Measurements from ENCODE around the gene NFKBIE. TPM values are rescaled to one million over a fixed set of nuclear protein-coding genes. Genes with fewer than 3 reads are reported as not detected.

Gene NFKBIE
- polyA plus RNA-seq, 3 donors: 10.6 to 11.7 (median 11.6) TPM

DNA sequence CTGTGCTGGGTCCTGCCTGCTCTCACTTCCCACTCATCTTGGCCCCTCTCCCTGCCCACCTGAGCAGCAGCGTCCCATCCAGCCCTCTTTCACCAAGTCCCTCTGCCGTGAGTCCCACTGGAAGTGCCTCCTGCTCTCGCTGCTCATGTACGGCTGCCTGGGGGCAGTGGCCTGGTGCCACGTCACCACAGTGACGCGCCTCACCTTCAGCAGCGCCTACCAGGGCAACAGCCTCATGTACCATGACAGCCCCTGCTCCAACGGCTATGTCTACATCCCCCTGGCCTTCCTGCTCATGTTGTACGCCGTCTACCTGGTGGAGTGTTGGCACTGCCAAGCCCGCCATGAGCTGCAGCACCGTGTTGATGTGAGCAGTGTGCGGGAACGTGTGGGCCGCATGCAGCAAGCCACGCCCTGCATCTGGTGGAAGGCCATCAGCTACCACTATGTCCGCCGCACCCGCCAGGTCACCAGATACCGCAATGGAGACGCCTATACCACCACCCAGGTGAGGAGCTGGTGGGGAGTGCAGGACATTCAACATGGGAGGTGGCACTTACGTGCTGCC is 7.7 kb upstream of the NFKBIE start:
- DNase-seq (ENCODE audit: low read depth in 3 of 3, low spot score in 2 of 3): no peak

DNA sequence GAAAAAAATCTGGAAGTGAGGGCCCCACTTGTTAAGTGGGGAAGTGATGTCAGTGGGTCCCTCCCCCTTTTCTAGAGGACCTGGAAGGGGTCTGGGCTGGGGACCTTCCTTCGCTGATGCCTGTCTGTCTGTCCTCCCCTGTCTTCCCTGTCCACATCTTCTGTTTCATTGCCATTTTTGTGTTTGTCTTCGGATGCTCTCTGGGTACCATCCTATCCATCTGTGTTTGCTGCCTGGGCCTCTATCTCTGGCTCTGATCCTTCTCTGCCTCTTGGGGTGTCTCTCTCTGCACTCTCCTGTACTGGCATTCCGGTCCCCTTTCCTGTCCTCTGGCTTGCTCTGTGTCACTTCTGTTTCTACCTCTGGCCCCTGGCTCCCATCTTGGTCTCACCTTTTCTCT is 7.2 kb upstream of the NFKBIE start:
- no peak for DNase-seq (ENCODE audit: low read depth in 3 of 3, low spot score in 2 of 3)

DNA sequence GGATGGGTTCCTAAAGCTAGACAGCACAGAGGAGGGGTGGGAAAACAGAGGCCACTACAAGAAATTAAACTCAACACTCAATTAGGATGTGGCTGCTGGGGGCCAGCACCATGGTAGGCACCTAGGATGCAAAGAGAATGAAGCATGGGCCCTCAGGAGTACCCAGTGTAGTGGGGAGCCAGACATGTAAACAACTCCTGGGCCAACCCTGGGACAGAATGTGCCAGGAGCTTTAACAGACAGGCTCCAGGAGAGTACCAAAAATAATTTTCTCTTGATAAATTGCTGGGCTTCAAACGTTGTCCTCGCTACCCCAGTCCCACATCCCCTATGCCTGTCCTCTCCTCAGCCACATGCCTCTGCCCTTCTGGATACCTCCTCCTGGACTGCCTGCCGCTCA is 6.6 kb upstream of the NFKBIE start:
- DNase-seq (ENCODE audit: low read depth in 3 of 3, low spot score in 2 of 3): no peak

DNA sequence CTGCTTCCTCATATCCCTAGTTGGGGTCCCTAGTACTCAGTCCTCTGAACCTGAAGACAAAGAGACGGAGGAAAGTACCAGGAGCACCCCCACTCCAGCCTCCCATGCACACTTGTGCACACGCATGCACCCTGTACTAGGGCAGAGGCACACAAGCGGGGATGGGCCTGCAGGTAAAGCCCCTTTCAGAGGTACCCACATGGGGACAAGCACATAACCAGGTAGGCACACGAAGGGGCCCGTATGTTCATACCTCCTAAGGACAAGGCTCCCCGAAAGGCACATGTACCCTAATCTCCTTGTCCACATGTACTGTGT is 6.0 kb upstream of the NFKBIE start:
- DNase-seq (ENCODE audit: low read depth in 3 of 3, low spot score in 2 of 3): no peak

DNA sequence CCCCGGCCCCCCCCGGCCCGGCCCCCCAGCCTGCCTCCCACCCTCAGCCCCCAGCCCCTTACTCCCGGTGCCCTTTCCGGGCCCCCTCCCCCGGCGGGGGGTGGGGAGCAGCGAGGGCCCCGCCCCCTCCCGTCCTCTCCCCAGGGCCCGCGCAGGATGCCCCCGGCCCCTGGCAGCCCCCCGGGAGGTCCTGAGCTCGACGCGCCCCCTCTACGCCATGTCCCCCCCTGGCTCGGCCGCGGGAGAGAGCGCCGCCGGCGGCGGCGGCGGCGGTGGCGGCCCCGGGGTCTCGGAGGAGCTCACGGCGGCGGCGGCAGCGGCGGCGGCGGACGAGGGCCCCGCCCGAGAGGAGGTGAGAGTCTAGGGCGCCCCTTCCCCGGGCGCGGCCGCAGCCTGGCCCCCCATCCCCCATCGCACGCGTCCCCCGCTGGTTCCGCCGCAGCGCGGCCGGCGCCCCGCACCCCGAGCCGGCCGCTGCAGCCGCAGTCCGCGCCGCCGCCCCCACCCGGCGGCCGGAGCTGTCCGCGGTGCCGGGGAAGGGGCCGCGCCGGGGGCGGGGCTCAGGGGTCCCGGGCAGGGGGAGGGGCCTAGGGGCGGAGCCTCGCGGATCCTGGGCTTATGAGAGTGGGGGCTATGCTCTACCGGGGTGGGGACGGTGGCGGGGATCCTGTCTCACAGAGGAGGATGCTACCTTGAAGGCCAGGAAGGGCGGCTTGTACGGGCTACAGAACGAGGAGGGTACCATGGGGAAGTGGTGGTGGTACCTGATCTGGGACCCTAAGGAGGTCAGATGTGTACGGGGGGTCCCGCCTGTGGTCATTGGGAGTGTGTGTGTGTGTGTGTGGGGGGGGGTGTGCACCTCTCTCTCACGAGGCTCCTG is 5.4 kb upstream of the NFKBIE start:
- no peak for DNase-seq (ENCODE audit: low read depth in 3 of 3, low spot score in 2 of 3)

DNA sequence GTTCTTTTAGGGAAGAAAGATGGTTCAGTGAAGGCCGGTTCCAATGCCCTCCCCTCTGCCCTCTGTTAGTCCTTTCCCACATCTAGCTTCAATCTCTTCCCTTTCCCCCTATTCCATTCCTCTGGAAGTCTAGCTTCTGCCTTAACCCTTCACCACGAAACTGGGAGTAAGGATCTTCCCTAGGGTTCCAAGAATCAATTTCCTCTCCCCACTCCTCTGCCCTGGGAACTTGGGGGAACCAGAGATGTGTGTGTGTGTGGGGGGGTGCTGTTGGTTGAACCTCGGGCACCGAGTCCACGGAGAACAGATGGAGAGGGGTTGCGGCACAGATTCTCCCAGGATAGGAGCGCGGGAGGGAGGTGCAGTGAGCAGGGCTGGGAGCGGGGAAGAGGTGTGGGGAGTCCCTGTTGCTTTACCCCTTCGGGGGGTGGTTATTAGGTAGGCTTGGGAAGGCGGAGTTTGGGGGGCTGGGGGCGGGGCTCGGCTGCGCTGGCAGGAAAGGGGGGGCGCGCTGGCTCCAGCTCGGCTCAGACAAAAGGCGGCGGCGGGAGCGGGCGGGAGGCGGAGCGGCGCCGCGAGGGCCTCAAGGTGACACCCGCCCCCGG is 4.7 kb upstream of the NFKBIE start, which contains the start of gene TMEM151B:
TMEM151B (plus strand) TSS at position 530 of the 605 bp plus-strand sequence. CDS start 293 bp downstream, outside the sequence.
- no peak for DNase-seq (ENCODE audit: low read depth in 3 of 3, low spot score in 2 of 3)

DNA sequence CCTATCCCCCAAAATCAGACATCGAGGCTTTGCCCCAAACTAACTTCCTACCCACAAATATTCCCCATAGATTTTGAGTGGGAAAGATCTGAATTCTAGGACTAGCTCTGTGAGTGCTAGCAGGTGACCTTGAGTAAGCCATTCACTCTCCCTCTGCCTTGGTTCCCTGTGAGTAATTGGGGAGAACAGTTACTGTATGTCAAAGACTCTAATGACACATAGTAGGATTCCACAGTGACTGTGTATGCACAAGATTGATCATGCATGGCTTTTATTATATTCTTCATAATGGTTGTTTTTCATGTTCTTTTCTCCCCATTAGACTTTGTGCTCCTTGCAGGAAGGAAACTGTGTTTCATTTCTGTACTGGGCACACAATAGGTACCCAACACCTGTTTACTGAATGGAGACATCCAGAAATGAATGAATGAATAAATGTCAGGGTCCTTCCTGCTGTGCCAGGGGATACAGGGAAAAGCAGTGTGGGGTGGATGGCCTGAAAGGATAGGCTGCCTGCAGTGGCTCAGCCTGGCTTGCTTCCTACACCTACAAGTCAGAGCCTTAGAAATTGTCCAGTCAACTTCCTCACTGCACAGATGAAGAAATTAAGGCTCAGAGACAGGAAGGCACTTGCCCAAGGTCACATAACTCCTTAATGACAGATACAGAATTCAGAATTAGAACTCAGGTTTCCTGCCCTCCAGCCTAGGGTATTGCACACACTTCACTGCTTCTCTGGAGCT is 4.0 kb upstream of the NFKBIE start:
- DNase-seq (ENCODE audit: low read depth in 3 of 3, low spot score in 2 of 3): no peak

DNA sequence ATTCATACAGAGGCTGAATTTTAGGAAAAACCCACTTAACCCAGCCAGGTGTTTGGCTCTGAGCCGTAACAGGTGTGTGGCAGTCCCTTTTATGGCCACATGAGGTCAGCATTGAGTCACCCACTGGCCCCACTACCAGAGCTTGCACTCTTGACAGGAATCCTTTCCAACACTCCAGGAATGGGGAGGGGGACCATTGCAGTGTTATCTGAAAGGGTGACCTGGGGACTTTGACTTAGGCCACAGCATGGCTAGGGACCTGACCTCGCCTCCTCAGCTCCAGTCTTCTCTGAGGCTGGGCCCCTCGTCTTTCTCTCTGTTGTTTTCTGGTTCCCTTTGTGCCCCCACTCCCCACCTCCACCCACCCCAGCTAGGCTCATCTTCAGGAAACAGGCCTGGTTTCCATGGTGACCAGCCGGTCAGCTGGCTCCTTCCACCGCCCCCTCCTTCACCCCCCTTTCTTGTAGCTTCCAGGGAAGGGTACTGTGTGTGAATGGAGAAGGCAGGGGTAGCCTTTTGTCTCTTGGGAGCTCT is 2.8 kb upstream of the NFKBIE start:
- no peak for DNase-seq (ENCODE audit: low read depth in 3 of 3, low spot score in 2 of 3)

DNA sequence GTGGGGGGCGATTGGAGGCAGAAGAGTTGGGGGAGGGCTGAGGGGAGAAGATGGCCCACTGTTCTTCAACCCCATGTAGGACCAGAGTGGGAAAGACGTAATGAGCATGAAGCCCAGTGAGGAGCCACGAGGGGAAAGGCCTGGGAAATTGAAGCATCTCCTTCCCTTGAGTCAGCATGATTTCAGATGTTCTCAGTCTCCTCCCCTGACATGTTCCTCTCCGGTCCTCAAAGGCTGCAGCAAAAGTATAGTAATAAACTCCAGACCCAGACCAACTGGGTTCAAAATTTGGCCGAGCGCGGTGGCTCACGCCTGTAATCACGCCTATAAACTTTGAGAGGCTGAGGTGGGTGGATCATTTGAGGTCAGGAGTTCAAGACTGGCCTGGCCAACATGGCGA is 1.9 kb upstream of the NFKBIE start:
- no peak for DNase-seq (ENCODE audit: low read depth in 3 of 3, low spot score in 2 of 3)

DNA sequence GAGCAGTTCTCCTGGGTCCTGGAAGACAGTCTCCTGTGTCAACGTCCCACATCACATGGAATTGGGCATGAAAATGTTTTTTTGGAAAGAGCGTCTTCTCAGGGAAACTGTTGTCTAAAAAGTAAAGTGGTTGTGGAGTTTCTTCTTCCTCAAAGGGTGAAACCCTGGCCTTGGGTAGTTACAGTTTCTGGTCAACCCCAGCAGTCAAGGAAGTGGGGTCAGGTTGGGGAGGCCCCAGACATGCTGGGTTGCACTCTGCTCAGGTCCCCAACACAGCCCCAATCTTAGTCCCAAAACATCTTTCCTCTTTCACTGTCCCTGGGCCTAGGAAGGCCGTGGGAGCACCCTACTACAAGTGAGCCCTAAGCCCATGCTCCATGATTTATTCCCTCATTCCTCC is 996 bp upstream of the NFKBIE start:
- no peak for DNase-seq (ENCODE audit: low read depth in 3 of 3, low spot score in 2 of 3)

DNA sequence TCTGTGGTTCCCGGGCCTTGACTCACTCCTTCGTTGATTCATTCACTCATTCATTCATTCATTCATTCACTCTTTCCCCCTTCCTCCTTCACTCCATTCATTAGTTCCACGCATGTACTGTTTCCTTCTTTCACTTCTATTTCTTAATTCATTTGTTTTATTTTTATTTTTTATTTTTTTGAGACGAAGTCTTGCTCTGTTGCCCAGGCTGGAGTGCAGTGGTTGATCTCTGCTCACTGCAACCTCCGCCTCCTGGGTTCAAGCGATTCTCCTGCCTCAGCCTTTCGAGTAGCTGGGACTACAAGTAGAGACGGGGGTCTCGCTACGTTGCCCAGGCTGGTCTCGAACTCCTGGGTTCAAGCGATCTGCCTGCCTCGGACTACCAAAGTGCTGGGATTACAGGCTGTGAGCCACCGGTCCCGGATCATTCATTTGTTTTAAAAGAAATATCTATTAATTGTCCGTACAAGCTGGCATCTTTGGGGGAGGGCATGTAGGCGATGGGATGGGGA is 427 bp upstream of the NFKBIE start:
- no peak for DNase-seq (ENCODE audit: low read depth in 3 of 3, low spot score in 2 of 3)

DNA sequence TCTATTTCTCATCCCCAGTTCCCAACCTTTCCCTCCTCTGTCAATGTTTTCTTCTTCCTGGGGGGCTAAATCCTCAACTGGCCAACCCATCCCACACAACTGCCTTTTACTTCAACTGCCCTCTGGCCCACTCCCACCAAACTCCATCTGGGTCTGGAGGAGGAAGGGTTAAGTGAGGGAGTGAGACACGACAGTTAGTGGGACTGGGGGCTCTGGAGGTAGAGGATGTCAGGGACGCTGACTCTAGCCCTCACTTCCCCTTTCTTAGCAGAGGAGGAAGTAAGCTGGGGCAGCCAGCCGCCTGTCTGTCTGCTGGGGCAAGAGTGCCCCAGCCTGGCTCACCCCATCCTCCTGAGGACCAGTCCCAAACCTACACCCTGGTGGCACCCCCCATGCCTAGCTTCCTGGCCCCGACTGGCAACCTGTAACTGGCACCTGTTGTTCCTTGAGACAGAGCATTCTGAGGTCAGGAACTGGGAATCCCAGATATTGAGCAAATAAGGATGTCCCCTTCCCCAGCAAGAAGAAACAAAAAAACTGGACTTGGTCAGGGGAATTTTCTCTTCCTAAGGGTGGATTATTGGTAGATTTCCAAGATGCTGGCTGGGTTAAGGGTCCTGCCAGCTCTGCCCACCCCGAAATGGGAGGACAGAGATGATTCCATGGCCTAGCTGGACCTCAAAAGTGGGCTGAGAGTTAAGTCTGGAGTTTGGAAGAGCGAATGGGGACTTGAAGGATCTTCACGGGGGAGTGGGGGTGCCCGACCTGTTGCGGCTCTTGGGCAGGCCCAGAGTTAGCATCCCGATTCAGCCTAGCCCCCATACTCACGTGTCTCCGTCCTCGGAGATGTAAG is 971 bp downstream of the NFKBIE start:
- no peak for DNase-seq (ENCODE audit: low read depth in 3 of 3, low spot score in 2 of 3)

DNA sequence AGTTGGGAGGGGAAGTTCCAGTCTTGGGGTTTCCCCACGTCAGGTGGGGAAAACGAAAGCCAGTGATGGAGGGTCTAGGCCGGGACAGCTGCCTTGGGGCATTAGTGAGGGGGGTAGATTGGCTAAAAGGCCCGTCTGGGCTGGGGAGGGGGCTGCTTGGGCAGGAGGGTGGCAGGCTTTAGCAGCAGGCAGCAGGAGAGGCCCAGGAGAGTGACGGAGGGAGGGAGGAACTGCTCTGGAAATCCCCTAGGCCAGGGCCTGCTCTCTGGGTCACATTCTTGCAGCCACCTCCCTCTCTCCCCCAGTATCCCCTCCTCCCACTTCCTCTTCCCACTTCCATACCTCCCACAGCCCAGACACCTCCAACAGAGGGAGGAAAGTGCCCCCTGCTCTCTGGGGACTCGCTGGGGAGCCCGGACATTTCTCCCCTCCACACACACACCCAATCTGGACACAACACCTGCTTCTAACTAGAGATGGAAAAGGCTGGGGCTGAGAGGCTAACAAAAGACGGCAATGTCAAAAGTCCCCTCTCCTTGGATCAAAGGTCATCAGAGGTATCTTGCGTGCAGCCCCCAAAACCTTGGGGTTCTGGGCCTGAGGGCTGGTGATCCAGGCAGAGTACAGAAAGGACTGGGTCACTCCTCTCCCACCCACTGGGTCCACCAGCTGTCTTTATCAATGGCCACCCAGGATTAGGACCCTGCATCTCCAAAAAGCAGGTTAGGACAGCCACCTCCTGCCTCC is 1.8 kb downstream of the NFKBIE start:
- no peak for DNase-seq (ENCODE audit: low read depth in 3 of 3, low spot score in 2 of 3)

DNA sequence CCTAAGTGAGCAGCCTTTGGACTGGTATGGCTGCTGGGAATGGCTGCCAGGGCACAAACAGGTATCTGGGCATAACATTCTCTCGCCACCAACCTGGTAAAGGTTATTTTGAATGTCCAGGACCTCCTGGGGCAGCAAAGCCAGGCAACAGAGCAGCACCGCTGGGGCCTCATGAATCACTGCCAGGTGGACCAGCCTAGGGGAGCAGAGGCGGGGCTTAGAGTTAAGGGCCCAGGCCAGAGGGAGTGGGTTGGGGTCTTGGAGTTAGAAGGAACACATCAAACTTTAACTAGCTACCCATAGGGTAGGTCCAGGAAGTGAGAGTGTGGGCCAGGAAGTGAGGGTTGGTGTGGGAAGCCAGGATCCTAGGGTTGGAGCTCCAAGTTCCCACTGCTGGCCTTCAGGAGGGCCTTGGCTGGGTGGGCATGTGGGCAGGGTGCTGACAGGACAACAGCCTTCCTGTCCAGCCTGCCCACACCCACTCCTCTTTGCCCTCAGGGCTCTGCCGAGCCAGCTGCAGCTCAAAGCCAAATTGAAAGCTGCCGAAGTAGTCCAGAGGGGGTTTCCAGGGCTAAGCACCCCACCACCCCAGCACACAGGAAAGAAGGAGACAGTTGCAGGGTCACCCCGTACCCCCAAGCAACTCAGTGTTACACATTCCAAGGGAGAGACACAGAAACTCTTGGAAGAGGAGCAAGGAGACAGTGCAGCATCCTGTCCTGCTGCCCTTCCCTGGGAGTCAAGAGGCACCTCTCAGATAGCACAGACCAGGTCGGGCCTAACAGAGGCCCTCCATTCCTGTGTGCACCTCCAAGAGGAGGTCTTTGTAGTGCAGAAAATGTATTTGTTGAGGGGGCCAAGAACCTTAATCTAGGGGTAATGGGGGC is 2.6 kb downstream of the NFKBIE start:
- DNase-seq (ENCODE audit: low read depth in 3 of 3, low spot score in 2 of 3): no peak

DNA sequence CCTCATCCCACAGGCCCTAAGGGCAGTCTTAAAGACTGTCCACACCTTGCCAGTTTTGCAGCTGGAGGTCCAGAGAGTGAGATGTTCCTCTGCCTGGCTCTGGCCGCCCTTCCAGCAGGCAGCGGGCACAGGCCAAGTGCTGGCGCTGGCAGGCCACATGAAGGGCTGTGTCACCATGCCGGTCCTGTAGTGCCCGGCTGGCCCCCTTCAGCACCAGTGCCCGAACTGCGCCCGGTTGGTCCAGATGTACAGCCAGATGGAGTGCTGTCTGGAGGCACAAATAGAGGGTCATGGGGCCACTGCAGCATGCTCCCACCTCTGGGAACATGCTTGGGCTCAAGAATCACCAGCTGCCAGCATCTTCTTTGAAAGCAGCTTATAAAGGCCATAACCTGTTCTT is 3.8 kb downstream of the NFKBIE start:
- DNase-seq (ENCODE audit: low read depth in 3 of 3, low spot score in 2 of 3): no peak

DNA sequence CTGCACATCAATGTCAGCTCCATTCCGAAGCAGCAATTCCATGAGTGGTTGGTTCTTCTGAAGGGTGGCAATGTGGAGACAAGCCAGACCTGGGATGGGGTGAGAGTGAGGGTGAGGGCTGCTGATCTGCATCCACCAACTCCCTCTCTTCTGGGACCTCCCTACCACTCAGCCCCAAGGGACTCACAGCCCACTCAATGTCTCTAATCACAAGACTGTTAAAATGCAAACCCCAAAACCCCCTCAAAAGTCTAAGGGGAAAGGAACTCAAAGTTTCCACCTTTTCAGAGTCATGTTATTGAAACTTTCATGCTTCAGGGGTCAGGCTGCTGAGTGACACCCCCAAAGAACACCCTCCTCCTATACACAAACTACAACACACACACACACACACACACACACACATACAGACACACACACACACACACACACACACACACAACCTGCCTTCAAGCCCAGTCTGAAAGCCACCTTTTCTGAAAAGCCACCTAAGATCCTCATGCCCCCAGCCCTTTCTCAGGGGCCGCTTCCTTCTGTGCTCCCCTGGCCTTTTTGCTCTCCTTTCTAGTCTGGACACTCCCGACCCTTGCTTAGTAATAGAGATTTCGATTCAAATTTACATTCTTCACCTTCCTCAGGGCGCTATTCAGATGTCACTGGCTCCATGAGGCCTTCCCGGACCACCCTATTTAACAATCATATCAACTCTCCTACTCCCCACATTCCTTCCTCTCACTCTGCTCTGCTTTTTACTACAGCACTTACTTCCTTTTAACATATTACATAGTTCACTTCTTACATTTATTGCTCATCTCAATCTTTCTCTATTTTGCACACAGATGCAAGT is 4.7 kb downstream of the NFKBIE start:
- no peak for DNase-seq (ENCODE audit: low read depth in 3 of 3, low spot score in 2 of 3)

DNA sequence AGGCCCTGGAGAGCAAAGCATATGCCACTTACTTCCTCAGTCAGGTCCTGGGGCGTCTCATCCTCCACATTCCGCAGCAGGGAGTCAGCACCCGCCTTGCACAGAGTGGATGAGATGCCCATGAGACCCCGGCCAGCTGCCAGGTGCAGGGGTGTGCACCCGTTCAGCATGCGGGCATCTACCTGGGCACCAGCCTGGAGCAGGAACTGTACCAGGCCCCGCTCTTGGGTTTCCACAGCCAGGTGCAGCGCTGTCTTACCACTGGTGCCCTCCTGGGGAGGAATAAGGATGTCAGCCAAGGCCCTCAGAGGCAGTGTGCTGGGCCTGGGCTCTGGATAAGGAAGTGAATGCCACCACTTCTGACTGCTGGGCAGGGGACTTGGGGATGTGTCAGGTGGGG is 5.3 kb downstream of the NFKBIE start:
- DNase-seq (ENCODE audit: low read depth in 3 of 3, low spot score in 2 of 3): no peak
